ENCODE results near the gene ZNF525. TPM values are rescaled to one million over a fixed set of nuclear protein-coding genes. Genes with fewer than 3 reads are reported as not detected.
"Not testable (repeated sequence)": the region's sequence is repeated elsewhere in the genome, so short reads cannot be mapped to it uniquely, and the experiment has no call there.

The ZNF525 gene
- total RNA-seq, 1 experiment from 2014 or later, result 3.4 TPM

GRCh38 chr19:53395840-53396524 lies 30.5 kb downstream of the ZNF525 start:
- DNase-seq (ENCODE audit: low spot score), result not testable (repeated sequence)

- DNase-seq (ENCODE audit: low spot score), result no peak
Observed at GRCh38 chr19:53396525-53396868, 31.0 kb downstream of the ZNF525 start.

- not testable (repeated sequence) for DNase-seq (ENCODE audit: low spot score)
Observed at GRCh38 chr19:53397918-53398317, 32.4 kb downstream of the ZNF525 start.

GRCh38 chr19:53409505-53410204 lies 44.1 kb downstream of the ZNF525 start:
- no peak for DNase-seq (ENCODE audit: low spot score)

- DNase-seq (ENCODE audit: low spot score), result not testable (repeated sequence)
Observed at GRCh38 chr19:53420520-53421315, 55.2 kb downstream of the ZNF525 start.

- DNase-seq (ENCODE audit: low spot score), result no peak
Observed at GRCh38 chr19:53422551-53422950, 57.0 kb downstream of the ZNF525 start.

GRCh38 chr19:53423074-53423473 lies 57.6 kb downstream of the ZNF525 start:
- not testable (repeated sequence) for DNase-seq (ENCODE audit: low spot score)

GRCh38 chr19:53423680-53424079 lies 58.2 kb downstream of the ZNF525 start:
- not testable (repeated sequence) for DNase-seq (ENCODE audit: low spot score)

- DNase-seq (ENCODE audit: low spot score), result peak; percentile 59
Observed at GRCh38 chr19:53424968-53425597, 59.6 kb downstream of the ZNF525 start.

- DNase-seq (ENCODE audit: low spot score), result peak; percentile 99
Observed at GRCh38 chr19:53431399-53432087, 66.0 kb downstream of the ZNF525 start, which contains the start of gene ZNF761. ZNF761 (plus strand) TSS chr19:53431984; CDS start chr19:53447269, 15,285 bp downstream.

GRCh38 chr19:53432088-53432661 lies 66.7 kb downstream of the ZNF525 start:
- DNase-seq (ENCODE audit: low spot score), result no peak

Small RNA genes lying within 50 kb of the gene (small RNA-seq; reads per million reads assigned to genes)
- not detected for gene RPL39P36

Other genes with a start within 250 kb of the ZNF525 start
- gene ZNF415, start 232.8 kb upstream of the ZNF525 start, total RNA-seq (2014; rRNA removed; shearing (Covaris generic)), result not detected in 2 replicates
- not detected in 2 replicates for gene ZNF347, start 206.7 kb upstream of the ZNF525 start, total RNA-seq (2014; rRNA removed; shearing (Covaris generic))
- gene ZNF665, start 172.3 kb upstream of the ZNF525 start, total RNA-seq (2014; rRNA removed; shearing (Covaris generic)), result not detected in 2 replicates
- not detected in 2 replicates for gene ZNF677, start 110.8 kb upstream of the ZNF525 start, total RNA-seq (2014; rRNA removed; shearing (Covaris generic))
- not detected in 2 replicates for gene VN1R2, start 107.4 kb upstream of the ZNF525 start, total RNA-seq (2014; rRNA removed; shearing (Covaris generic))
- gene VN1R4, start 98.0 kb upstream of the ZNF525 start, total RNA-seq (2014; rRNA removed; shearing (Covaris generic)), result not detected in 2 replicates
- 2.8 and 2.9 TPM in 2 replicates for gene ZNF845, start 32.0 kb upstream of the ZNF525 start, total RNA-seq (2014; rRNA removed; shearing (Covaris generic))
- 5.6 and 6.2 TPM in 2 replicates for gene ZNF765, start 29.4 kb downstream of the ZNF525 start, total RNA-seq (2014; rRNA removed; shearing (Covaris generic))
- 6.2 and 6.8 TPM in 2 replicates for gene ZNF761, start 66.3 kb downstream of the ZNF525 start, total RNA-seq (2014; rRNA removed; shearing (Covaris generic))
- not detected in 2 replicates for gene ZNF813, start 102.0 kb downstream of the ZNF525 start, total RNA-seq (2014; rRNA removed; shearing (Covaris generic))
- 3.9 and 4.6 TPM in 2 replicates for gene ZNF331, start 172.4 kb downstream of the ZNF525 start, total RNA-seq (2014; rRNA removed; shearing (Covaris generic))

All from HT-29 (cell line).